Subcutaneous adipose tissue (tissue), 4 donors: Measurements from ENCODE around the gene BCL3. TPM values are rescaled to one million over a fixed set of nuclear protein-coding genes. Genes with fewer than 3 reads are reported as not detected.

Experiments used
- CTCF ChIP-seq: fragments of 450-650 bp; IDR thresholded peaks from one replicate; pipeline ENCODE4 v1.5.1; 2016; ENCODE audit warnings: low read depth, mild to moderate bottlenecking, control low read depth, antibody characterized with exemption, moderate library complexity
- total RNA-seq, 4 donors: library from RNA; depleted of rRNA; stranded (reverse); fragments of >200 nt; gene quantifications; one replicate each; pipeline ENCODE4 v1.1.0, GENCODE V29; 2016

The BCL3 gene
- total RNA-seq, 4 donors from 2014 or later = 6.3 to 13.4 (median 12.9) TPM

- TF ChIP-seq CTCF = no peak
Observed at GRCh38 chr19:44746946-44747738, 1.4 kb upstream of the BCL3 start.

GRCh38 chr19:44747739-44748425 lies 626 bp upstream of the BCL3 start:
- TF ChIP-seq CTCF = no peak

GRCh38 chr19:44749292-44749691 lies 784 bp downstream of the BCL3 start:
- no peak for TF ChIP-seq CTCF

GRCh38 chr19:44749994-44750393 lies 1.5 kb downstream of the BCL3 start:
- TF ChIP-seq CTCF = no peak

GRCh38 chr19:44752123-44752815 lies 3.8 kb downstream of the BCL3 start:
- no peak for TF ChIP-seq CTCF

GRCh38 chr19:44752816-44753625 lies 4.5 kb downstream of the BCL3 start:
- no peak for TF ChIP-seq CTCF
